GM19043 (cell line): Measurements from ENCODE around the gene ETV6.
"Not testable (repeated sequence)": the region's sequence is repeated elsewhere in the genome, so short reads cannot be mapped to it uniquely, and the experiment has no call there.

Experiments used
- ATAC-seq: cut with Tn5 transposase; IDR thresholded peaks from one replicate; pipeline ENCODE4 v1.9.1; 2021; ENCODE audit warnings: low read depth; ENCODE audit not compliant: unreplicated experiment

ETV6 gene

GRCh38 chr12:11666131-11667050, 16.9 kb downstream of the ETV6 start:
- ATAC-seq = no peak

- no peak for ATAC-seq
Observed at GRCh38 chr12:11667171-11667570, 17.7 kb downstream of the ETV6 start.

GRCh38 chr12:11668611-11669010, 19.1 kb downstream of the ETV6 start:
- no peak for ATAC-seq

DNA sequence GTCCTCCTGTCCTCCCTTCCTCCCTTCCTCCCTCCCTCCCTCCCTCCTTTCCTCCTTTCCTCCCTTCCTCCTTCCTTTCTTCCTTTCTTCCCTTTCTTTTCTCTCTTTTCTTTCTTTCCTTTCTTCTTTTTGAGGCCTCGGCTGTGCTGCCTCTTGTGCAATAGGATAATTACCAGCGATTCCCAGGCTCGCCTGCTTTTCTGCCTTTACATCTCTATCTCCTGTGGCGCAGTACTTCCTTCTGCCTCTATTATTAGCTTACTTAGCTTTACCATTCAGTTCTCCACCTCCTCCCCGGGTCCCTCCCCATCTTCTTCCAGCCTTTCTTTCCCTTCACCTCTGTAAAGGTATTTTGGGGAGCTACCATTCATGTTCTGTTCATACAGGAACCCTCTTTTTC, 19.9 kb downstream of the ETV6 start:
- ATAC-seq = no peak

- no peak for ATAC-seq
Observed at GRCh38 chr12:11672256-11673191, 23.1 kb downstream of the ETV6 start.

DNA sequence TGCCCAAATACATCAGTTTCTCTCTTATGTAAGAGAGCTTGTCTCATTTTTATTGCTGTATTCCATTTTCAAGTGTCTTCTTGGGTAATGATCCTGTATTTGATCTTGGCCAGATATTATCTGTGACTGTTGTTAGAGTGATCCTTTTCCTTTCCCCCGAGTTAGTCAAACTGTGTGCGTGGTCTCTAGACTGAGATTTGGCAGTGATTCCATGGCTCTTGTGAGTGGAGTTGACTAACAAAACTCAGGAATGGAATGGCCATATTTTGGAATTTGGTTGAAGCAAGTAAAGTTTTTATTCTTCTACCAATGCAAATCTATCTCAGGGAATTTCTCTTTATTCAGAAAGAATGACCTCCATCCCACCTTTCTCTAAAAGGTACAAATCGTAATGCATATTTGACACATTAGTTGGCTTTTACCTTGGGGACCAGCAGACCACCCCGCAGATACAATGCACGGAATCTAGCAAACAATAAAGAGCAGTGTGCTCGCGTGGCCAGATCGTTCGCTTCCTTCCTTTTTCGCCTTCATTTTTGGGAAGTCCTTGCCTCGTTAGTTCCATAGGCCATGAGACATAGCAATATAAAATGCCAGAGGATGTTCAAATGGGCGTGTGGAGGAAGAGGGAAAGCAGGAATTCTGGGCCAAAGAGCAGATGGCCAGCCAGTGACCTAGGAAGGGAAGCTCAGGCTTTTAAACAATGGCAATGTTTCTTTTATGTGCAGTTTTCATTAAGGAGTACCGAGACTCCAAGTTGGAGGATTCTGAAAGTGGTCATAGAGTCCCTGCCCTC, 24.4 kb downstream of the ETV6 start:
- no peak for ATAC-seq

DNA sequence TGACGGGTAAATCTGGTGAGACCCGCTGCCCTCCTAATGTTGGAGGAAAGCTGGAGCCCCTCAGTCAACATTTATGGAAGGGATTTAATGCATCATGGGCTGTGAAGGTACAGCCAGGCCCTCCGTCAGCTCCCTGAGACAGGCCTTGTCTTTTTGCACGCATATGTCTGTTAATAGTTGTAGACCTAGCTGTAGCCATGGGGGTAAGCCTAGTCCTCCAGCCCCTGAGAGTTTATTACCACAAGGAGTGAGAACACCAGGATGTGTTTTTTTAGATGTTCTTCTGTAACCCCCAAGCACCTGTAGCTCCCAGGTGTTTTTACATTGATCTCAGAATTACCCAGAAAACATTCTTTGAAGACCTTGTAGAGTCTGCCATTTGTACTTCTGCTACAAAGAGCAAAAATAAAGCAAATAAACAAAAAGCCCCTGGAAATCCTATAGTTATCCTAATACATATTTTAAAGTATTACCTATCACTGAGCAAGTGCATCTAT, 25.5 kb downstream of the ETV6 start:
- no peak for ATAC-seq

- ATAC-seq = no peak
Observed at GRCh38 chr12:11676052-11676451, 26.6 kb downstream of the ETV6 start.

DNA sequence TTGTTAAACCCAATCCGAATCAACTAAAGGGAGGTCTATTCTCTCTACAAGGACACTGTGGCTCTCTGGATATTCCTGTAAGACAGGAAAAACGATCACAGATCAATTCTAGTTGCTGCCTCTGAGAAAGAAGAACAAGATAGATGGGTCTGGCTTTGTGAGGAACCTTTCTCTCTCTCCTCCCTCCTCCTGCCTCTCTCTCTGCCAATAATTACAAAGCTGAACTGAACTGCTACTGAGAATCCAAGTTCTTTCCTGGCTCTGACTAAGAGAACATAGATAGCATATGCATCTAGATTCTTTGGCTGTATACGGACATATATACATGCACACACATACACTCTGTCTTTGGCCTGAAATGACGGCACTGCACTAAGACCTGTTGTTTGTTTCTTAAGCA, 27.6 kb downstream of the ETV6 start:
- ATAC-seq = no peak

- no peak for ATAC-seq
Observed at GRCh38 chr12:11677752-11678151, 28.3 kb downstream of the ETV6 start.

DNA sequence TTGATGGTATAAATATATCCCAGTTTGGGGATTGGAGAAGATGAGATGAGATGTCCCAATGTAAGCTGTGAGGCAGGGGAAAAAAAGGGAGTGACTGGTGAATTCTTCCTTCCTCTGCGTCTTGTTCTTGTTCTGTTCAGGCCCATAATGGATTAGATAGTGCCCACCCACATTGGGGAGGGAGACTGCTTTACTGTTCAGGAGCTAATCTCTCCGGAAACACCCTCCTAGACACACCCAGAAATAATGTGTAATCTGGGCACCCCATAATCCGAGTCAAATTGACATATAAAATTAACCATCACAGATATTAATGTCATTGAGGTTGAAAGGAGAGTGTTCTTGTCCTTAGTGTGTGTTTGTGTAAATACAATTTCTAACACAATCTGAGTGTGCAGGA, 29.3 kb downstream of the ETV6 start:
- ATAC-seq = no peak

GRCh38 chr12:11681207-11681606, 31.7 kb downstream of the ETV6 start:
- no peak for ATAC-seq

DNA sequence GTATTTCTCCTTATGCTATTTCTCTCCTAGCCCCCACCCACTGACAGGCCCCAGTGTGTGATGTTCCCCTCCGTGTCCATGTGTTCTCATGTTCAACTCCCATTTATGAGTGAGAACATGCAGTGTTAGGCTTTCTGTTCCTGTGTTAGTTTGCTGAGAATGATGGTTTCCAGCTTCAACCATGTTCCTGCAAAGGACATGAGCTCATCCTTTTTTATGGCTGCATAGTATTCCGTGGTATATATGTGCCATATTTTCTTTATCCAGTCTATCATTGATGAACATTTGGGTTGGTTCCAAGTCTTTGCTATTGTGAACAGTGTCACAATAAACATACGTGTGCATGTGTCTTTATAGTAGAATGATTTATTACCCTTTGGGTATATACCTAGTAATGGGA, 32.2 kb downstream of the ETV6 start:
- ATAC-seq = not testable (repeated sequence)

DNA sequence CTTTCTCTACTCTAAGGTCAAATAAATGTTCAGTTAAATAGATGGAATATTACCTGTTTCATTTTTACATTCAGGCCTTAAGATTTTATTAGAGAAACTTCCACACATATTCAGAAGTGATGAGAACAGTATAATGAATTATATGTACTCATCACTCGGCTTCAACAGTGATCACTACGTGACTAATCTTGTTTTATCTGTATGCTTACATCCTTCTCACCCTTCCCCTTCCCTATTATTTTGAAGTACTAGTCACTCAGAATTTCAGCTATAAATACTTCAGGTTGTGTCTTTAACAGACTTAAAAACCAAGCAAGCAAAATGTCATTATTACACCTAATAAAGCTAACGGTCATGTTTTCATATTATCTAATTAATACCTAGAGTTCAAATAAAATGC, 34.9 kb downstream of the ETV6 start:
- no peak for ATAC-seq

DNA sequence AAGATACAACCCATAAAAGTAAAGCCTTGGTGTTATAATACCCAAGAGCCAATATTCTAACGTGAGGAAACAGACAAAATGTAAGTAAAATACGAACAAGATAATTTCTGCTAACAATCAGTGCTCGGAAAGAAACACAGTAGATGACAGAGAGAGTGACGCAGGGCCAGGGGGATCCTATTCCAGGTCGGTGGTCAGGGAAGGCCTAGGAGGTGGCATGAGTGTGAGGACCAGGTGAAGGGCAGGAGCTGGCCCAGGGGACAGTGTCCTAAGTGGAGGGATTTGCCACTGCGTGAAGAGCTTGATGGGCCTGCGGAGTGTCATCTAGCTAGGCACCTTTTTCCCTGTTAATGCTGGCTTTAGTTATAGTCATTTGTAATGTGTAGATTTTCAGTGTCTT, 35.3 kb downstream of the ETV6 start:
- no peak for ATAC-seq

GRCh38 chr12:11685316-11685715, 35.8 kb downstream of the ETV6 start:
- no peak for ATAC-seq

- no peak for ATAC-seq
Observed at GRCh38 chr12:11685716-11686115, 36.2 kb downstream of the ETV6 start.

DNA sequence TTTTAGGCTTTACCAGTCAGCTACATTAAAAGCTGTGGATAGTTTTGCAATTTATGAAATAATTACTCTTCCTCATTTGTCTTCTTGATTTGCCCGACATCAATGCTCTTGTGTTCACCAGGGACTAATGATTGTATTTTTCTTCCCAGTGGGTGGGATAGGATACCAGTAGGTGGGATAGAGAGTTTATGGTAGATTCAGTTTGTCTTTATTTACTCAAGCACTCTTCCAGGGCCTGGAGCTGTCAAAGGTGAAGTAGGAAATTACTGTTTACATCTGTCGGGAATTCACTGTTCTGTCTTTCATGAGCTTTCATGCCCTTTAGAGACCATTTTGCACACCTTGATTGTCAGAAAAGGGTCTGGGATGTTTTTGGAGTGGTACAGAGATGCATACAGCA, 36.6 kb downstream of the ETV6 start:
- ATAC-seq = no peak

GRCh38 chr12:11687528-11687927, 38.1 kb downstream of the ETV6 start:
- ATAC-seq = no peak

GRCh38 chr12:11688379-11688778, 38.9 kb downstream of the ETV6 start:
- no peak for ATAC-seq
